OCI-LY7 (cell line): ENCODE measurements around the gene EIF2D. TPM values are rescaled to one million over a fixed set of nuclear protein-coding genes. Genes with fewer than 3 reads are reported as not detected.

Source experiments
- BruUV-seq: library from RNA; stranded (reverse); fragments of 400-500 nt; replicated peaks from 2 replicates; lab custom pipeline; 2021; lab: Mats Ljungman, UMichigan
- CTCF ChIA-PET: fragments of 300-600 bp; sonication (Branson Sonifier 250); formaldehyde crosslinking; loops from one replicate; lab custom pipeline; 2022; ENCODE audit warnings: antibody characterized with exemption; ENCODE audit not compliant: unreplicated experiment; lab: Charles Lee
- POLR2A ChIA-PET: fragments of 300-600 bp; sonication (Branson Sonifier 250); formaldehyde crosslinking; loops from one replicate; lab custom pipeline; 2022; ENCODE audit warnings: antibody characterized with exemption; lab: Charles Lee
- DNase-seq: peaks from one replicate; pipeline ENCODE4 v3.0.0-alpha.2; 2015; ENCODE audit warnings: low spot score
- H2AFZ ChIP-seq: fragments of 200-600 bp; sonication (generic), shearing (Covaris generic); 2 replicates; pipeline ENCODE4 v1.6.1; 2014; ENCODE audit warnings: mild to moderate bottlenecking, antibody characterized with exemption, low read length, moderate library complexity
- H3K27ac ChIP-seq: fragments of 200-600 bp; sonication (generic); 2 replicates; pipeline ENCODE4 v1.5.1; 2014; ENCODE audit warnings: mixed run types, low read depth, mild to moderate bottlenecking, moderate library complexity, low read length, inconsistent platforms; ENCODE audit not compliant: poor library complexity, severe bottlenecking
- H3K36me3 ChIP-seq: fragments of 200-600 bp; sonication (generic); 2 replicates; pipeline ENCODE4 v1.6.1; 2014; ENCODE audit warnings: mild to moderate bottlenecking, antibody characterized with exemption, low read length, moderate library complexity, mixed read lengths; ENCODE audit not compliant: insufficient read depth
- H3K4me1 ChIP-seq: fragments of 200-600 bp; sonication (generic); 2 replicates; pipeline ENCODE4 v1.5.1; 2014; ENCODE audit warnings: mild to moderate bottlenecking, low read length; ENCODE audit not compliant: insufficient read depth, poor library complexity, severe bottlenecking
- H3K4me2 ChIP-seq: fragments of 200-600 bp; sonication (generic); 2 replicates; pipeline ENCODE4 v1.6.1; 2014; ENCODE audit warnings: mild to moderate bottlenecking, low read length
- H3K4me3 ChIP-seq: fragments of 200-600 bp; sonication (generic); 2 replicates; pipeline ENCODE4 v1.5.1; 2014; ENCODE audit warnings: mild to moderate bottlenecking, low read depth, low read length; ENCODE audit not compliant: poor library complexity, severe bottlenecking
- H3K79me2 ChIP-seq: fragments of 200-600 bp; sonication (generic); 2 replicates; pipeline ENCODE4 v1.6.1; 2016; ENCODE audit warnings: low read depth, mild to moderate bottlenecking, low read length, moderate library complexity, mixed read lengths; ENCODE audit not compliant: insufficient read depth
- H3K9me2 ChIP-seq: fragments of 200-600 bp; sonication (generic); 2 replicates; pipeline ENCODE4 v1.6.1; 2016; ENCODE audit warnings: mild to moderate bottlenecking, low read length, mixed read lengths; ENCODE audit not compliant: insufficient read depth
- H3K9me3 ChIP-seq: fragments of 200-600 bp; sonication (generic); 2 replicates; pipeline ENCODE4 v1.6.1; 2014; ENCODE audit warnings: mild to moderate bottlenecking, mixed run types, low read length, mixed read lengths
- H4K20me1 ChIP-seq: fragments of 200-600 bp; sonication (generic); 2 replicates; pipeline ENCODE4 v1.6.1; 2014; ENCODE audit warnings: mild to moderate bottlenecking, antibody characterized with exemption, low read length, moderate library complexity, mixed read lengths; ENCODE audit not compliant: insufficient read depth
- EZH2phosphoT487 ChIP-seq: fragments of 200-600 bp; sonication (generic); IDR thresholded peaks from 2 replicates; pipeline ENCODE4 v1.6.1; 2018; ENCODE audit warnings: low read depth, borderline replicate concordance, mild to moderate bottlenecking, mixed run types, antibody characterized with exemption, low read length, moderate library complexity, mixed read lengths
- intact Hi-C: fragments of 100-400 bp; cut with micrococcal nuclease; formaldehyde crosslinking; loops from one replicate; pipeline ENCODE4 v1.10.0; 2022; ENCODE audit not compliant: unreplicated experiment
- total RNA-seq, 2 experiments: library from RNA; depleted of rRNA in 1 of 2; stranded (reverse); fragments of >200 nt in 1 of 2; shearing (Covaris generic) in 1 of 2; gene quantifications; 2 replicates each; pipeline ENCODE4 v1.2.3, GENCODE V29; 2014 to 2022
- TF ChIP-seq, protein P1 (sequence below): fragments of 200-600 bp; sonication (generic); conservative IDR thresholded peaks from 2 replicates; pipeline ENCODE4 v1.5.1; 2014; ENCODE audit warnings: mild to moderate bottlenecking, antibody characterized with exemption, low read length, moderate library complexity, mixed read lengths

EIF2D gene
- total RNA-seq, 2 experiments from 2014 or later = 68.6 to 85.4 TPM

DNA sequence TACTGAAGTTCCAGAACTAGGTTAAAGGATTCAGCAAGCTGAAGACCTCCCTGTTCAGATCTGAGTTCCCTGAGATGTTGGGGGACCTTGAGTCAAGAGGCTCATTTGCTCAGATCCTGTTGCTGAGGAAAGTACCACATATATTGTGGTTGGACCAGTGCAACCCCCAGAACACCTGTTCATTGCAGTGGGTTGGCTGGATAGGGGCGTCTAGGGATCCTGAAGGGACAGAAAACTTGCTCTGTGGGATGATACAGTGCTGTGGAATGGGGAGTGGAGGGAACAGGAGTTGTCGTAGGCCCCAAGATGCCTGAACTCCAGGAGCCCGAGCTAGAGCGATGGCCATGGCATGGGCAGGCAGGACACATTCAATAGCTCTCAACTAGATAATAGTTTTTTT lies 47.9 kb upstream of the EIF2D start:
- CTCF ChIA-PET = interaction anchor here (0.8 to 1.3 kb wide), 2 partner anchors 14 to 23 kb away, joined by 4 to 11 read pairs; no protein-coding TSS in a partner anchor
- intact Hi-C loops = no loop called here
- peaks cover 32% of the 10 kb centered on the region for H3K4me1 ChIP-seq
- no peaks in the 10 kb centered on the region for H3K9me2 ChIP-seq
- H3K27ac ChIP-seq = no peak overlapping the region
- no peaks in the 10 kb centered on the region for H3K36me3 ChIP-seq
- no peaks in the 10 kb centered on the region for H4K20me1 ChIP-seq
- POLR2A ChIA-PET = no interaction called here
- no peak for TF ChIP-seq EZH2phosphoT487
- TF ChIP-seq, protein P1, sequence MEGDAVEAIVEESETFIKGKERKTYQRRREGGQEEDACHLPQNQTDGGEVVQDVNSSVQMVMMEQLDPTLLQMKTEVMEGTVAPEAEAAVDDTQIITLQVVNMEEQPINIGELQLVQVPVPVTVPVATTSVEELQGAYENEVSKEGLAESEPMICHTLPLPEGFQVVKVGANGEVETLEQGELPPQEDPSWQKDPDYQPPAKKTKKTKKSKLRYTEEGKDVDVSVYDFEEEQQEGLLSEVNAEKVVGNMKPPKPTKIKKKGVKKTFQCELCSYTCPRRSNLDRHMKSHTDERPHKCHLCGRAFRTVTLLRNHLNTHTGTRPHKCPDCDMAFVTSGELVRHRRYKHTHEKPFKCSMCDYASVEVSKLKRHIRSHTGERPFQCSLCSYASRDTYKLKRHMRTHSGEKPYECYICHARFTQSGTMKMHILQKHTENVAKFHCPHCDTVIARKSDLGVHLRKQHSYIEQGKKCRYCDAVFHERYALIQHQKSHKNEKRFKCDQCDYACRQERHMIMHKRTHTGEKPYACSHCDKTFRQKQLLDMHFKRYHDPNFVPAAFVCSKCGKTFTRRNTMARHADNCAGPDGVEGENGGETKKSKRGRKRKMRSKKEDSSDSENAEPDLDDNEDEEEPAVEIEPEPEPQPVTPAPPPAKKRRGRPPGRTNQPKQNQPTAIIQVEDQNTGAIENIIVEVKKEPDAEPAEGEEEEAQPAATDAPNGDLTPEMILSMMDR = no peak
- no peaks in the 10 kb centered on the region for H3K9me3 ChIP-seq
- no TSS peak for BruUV-seq
- H2AFZ ChIP-seq = no peak overlapping the region
- H3K4me2 ChIP-seq = no peak overlapping the region
- DNase-seq = no peak
- H3K79me2 ChIP-seq = no peaks in the 10 kb centered on the region
- no peak overlapping the region for H3K4me3 ChIP-seq

DNA sequence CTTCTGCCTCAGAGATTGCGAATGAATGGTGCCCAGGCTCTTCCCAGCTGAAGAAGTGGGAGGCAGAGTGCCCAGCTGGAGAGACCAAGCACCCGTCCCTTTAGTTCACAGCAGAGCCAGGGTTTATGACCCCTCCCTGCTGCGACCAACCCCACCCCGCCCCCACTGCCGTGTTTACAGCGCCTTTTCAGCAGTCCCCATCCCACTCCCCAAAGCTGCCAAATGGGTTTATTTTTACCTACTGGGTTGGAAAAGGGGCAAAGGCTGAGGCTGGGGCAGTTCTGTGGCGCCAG lies 46.7 kb upstream of the EIF2D start:
- ChIA-PET POLR2A (interaction anchor here (1.0 to 2.7 kb wide), 4 partner anchors 10 to 269 kb away, joined by 4 to 14 read pairs (median 8); partner anchors contain the start of gene DYRK3), CTCF (interaction anchor here (1.0 to 1.8 kb wide), 5 partner anchors 14 to 46 kb away, joined by 3 to 8 read pairs (median 4); partner anchors contain the start of gene DYRK3)
- Histone ChIP-seq H3K36me3 (no peaks in the 10 kb centered on the region), H3K27ac (no peak overlapping the region), H3K4me2 (peak overlapping the region; percentile 62), H3K9me2 (no peaks in the 10 kb centered on the region), H3K9me3 (no peaks in the 10 kb centered on the region), H3K79me2 (no peaks in the 10 kb centered on the region), H3K4me3 (no peak overlapping the region), H4K20me1 (no peaks in the 10 kb centered on the region), H3K4me1 (peaks cover 23% of the 10 kb centered on the region), H2AFZ (no peak overlapping the region)
- TF ChIP-seq, protein P1 = no peak
- TF ChIP-seq EZH2phosphoT487 = no peak
- no TSS peak for BruUV-seq
- intact Hi-C loops = no loop called here
- DNase-seq = no peak

DNA sequence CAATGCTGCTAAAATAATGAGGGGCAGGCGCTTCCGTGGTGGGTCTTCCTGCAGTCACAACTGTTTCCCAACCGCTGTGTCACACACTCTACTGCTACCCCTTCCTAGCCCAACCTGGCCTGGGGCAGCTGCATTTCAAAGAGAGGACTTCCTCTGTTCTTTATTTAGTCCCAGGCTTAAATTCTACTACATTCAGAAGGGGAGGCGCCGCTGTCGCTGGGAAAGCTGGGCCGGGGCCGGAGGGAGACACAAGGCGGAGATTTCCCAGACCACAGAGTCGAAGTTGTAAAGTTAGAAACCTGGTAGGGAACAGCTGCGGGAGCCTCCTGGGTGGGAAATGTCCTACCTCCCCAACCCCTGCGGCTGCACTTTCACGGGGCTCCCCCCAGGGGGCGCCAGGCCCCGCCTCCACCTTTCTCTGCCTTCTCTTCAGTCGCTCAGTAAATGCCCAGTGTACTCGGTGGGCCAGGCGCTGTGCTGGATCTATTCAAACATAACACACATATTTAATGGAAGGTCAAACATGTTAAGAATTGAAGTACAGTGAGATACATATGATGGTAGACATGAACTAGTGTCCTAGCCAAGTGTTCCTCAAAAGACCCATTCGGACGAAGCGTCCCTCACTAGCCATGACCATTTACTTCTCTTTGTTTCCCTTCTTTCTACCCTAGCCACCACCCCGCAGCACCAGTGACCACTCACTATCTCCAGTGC lies 46.2 kb upstream of the EIF2D start:
- peak; percentile 82 for DNase-seq
- Histone ChIP-seq H3K36me3 (no peaks in the 10 kb centered on the region), H2AFZ (peak overlapping the region; percentile 46), H3K4me1 (peaks cover 18% of the 10 kb centered on the region), H3K9me2 (no peaks in the 10 kb centered on the region), H3K4me2 (peak overlapping the region; percentile 62), H3K4me3 (peak overlapping the region; percentile 44), H3K9me3 (no peaks in the 10 kb centered on the region), H3K27ac (peak overlapping the region; percentile 22), H4K20me1 (no peaks in the 10 kb centered on the region), H3K79me2 (no peaks in the 10 kb centered on the region)
- ChIA-PET CTCF (interaction anchor here (0.6 to 1.8 kb wide), 7 partner anchors 10 to 29 kb away, joined by 3 to 8 read pairs (median 4); partner anchors contain the start of gene DYRK3), POLR2A (interaction anchor here (0.6 to 2.7 kb wide), 10 partner anchors 10 to 1131 kb away, joined by 3 to 14 read pairs (median 4); partner anchors contain the start of genes DYRK3, IKBKE and MAPKAPK2)
- intact Hi-C loops = no loop called here
- BruUV-seq = no TSS peak
- TF ChIP-seq, protein P1 = peak; percentile 98
- no peak for TF ChIP-seq EZH2phosphoT487
